ENCODE measurements around the gene SUSD3.

The SUSD3 gene

GRCh38 chr9:93077811-93078210 lies 19.3 kb downstream of the SUSD3 start:
- DNase-seq: no peak

DNA sequence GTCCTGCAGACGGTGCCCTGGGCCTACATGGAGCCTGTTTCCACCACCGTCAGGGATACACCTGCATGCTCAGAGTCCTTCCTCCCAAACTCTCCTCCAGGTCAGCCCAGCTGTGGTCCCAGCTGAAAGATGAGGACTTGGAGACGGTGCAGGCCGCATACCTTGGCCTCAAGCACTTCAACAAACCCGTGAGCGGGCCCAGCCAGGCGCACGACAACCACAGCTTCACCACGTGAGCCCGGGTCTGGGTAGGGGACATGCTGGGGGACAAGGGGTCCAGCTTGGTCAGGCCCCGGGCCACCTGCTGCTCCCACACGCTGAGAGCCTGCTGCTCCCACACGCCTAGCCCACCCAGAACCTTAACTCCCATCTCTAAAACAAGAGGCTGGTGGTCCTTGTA lies 20.9 kb downstream of the SUSD3 start:
- DNase-seq: no peak

DNA sequence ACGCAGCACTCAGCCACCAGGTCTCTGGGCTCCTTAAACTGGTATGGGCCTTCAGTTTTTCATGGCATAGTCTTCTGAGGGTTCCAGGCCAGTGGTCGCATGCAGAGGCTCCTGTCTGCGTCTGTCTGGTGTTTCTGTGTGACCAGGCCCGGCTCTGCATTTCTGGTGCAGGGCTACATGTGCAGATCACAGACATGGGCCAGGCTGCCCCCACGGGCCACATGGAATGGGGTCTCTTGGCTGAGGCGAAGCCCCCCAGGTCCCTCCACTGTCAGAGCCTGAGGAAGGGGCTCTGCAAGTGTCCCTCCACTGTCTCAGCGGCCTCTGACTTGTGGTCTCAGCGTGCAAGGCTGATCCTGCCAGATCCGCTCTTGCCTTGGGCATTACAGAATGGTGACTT lies 21.9 kb downstream of the SUSD3 start:
- DNase-seq: no peak

- no peak for DNase-seq
These were observed 22.6 kb downstream of the SUSD3 start for GRCh38 chr9:93081081-93081529.

GRCh38 chr9:93081931-93082330 lies 23.4 kb downstream of the SUSD3 start:
- no peak for DNase-seq

GRCh38 chr9:93082841-93083411 lies 24.4 kb downstream of the SUSD3 start:
- no peak for DNase-seq

GRCh38 chr9:93083592-93084470 lies 25.3 kb downstream of the SUSD3 start:
- no peak for DNase-seq

- DNase-seq: no peak
These were observed 26.0 kb downstream of the SUSD3 start for GRCh38 chr9:93084471-93084881.

- DNase-seq: no peak
These were observed 27.2 kb downstream of the SUSD3 start for GRCh38 chr9:93085676-93086075.

DNA sequence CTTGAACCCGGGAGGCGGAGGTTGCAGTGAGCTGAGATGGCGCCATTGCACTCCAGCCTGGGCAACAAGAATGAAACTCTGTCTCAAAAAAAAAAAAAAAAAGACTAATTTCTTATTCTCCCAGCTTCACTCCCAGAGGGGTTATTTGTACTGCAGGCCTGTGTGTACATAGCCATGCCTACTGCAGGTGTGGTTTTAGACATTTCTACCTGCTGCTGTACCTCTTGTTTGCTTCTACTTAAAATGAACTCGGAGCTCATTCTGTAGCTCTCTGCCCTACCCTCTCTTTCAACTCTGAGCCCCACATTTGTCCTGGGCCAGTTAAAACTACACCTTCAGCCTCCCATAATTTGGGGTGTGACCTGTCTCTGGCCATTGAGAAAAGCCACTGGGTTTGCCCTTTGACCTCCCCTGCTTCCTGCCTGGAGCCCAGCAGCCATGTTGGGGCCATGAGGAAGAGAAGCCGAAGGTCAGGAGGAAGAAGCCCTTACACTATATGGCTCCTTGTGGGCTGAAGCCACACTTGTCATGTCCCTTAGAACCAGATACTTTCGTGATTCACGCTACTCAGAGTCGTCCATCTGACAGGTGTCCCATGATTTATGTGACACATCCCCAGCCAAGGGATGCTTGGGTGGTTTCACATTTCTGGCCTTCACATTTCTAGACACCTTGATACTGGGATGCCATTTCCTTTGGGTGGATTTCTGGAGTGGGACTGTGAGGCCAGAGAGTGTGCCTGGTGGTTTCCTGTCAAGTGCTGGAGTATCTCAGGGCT lies 28.1 kb downstream of the SUSD3 start:
- DNase-seq: no peak

DNA sequence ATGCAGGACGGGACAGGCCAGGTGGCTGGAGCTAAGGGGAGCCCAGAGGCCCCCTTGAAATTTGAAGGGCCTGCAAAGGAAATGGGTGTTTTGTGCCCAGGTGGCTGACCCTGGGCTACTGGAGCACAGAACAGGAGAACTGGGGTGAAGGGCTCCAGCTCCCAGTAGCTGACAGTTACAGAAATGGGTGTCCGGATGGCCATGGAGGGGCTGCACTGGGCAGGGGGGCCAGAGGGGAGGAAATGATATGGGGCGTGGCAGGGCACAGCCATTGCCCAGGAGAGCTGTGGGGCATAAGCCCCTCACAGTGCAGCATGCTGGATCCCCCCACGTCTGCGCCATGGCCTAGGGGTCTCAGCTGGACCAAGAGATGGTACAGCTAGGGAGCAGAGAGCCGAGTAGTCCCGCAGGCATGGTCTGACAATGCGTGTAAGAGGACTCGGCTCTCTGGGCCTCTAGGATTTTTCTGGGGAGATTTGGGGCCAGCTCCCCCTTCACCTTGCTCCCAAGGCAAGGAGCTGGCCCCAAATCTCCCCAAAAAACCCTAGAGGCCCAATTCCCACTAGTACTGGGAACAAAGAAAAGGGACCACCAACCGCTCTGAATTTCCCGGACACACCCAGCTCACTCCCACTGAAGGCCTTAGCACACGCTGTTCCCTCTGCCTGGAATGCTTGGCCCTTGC lies 29.6 kb downstream of the SUSD3 start:
- DNase-seq: no peak

DNA sequence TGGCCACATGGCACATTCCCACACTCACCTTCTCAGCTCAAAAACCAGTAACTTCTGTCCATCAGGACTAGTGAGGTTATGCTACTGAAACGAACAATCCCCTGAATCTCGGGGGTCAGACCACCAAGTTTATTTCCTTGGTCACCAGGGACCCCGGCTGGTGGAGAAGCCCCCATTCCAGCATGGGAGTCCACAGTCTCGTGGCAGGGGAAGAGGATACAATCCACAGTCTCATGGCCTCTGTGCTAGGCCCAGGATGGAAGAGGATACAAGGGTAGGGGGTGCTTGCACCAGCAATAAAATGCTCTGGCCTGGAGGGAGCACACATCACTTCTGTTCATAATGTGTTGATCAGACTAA lies 30.1 kb downstream of the SUSD3 start:
- no peak for DNase-seq

DNA sequence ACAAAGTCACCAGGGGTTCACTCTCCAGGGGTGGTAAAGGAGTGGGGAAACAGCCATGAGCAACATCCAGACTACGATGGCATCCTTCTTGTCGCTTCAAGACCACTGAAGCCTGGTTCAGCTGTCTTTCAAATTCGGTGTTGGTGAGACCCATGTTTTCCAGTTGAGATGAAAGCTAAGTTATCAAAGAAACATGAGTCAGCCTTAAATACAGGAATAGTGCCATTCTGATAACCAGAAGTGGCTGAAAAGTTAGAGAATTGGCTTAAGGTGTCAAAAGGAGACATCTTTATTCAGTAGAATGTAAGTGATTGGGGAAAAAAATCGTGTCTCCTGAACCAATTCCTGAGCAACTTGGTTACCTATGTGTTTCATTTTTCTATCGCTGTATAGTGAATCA lies 30.5 kb downstream of the SUSD3 start:
- no peak for DNase-seq

DNA sequence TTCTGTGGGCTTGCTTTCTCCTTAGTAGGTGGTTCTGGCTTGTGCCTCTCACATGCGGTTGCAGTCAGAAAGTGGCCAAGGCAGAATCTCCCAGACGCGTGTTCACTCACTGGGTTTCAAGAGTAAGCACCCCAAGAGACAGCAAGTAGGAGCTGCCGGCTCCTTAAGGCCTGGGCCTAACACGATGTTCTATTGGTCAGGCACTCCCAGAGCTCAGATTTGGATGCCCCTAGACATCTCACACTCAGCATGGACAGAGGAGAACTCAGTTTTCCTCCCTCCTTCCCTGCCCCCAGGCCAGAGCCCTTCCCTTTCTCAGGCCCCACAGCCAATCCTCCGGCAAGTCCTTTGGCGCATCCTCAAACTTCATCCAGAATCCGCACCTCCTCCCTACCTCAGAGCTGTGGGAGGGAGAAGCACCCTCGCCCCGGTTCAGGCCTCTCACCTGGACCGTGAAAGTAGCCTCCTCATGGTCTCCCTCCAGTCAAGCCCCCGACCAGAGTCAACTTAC lies 31.0 kb downstream of the SUSD3 start:
- no peak for DNase-seq

- no peak for DNase-seq
These were observed 31.7 kb downstream of the SUSD3 start for GRCh38 chr9:93090091-93090655.

DNA sequence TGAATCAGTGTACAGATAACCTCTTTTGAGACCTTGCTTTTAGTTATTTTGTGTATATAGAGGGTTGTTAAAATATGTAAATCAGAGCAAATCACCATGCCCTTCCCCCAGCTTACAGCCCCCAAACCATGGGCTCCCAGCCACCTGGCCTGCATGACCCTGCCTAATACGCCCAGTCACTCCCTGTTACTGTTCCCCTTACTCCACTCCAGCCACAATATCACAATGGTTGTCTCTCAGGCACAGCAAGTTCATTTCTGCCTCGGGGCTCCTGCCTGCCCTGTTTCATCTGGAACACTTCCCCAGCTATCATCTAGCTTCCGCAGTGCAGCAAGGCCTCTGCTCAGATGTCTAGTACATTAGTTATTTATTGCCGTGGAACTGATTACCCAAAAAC lies 32.6 kb downstream of the SUSD3 start:
- DNase-seq: no peak

DNA sequence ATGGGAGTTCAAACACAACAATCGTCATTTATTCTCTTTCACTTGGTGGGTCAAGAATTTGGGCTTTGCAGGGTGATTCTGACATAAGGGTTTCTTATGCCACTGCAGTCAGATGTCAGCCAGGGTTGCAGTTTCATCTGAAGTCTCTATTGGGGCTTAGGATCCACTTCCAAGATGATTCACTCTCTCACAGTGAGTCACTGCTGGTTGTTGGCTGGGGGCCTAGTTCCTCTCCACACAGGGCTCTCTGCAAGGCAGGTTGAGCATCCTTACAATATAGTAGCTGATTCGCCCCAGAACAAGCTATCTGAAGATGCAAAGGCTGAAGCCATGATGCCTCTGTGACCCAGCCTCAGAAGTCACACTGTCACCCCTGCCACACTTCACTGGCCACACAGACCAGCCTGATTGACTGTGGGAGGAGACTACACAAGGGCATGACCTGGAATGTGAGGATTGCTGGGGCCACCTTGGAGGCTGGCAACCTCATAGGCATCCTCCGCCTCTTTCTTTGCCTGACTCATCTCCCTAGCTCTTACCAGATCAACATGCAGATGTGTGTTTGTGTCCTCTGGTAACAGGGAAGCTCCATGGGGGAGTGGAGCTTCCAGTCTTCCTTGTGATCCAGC lies 33.1 kb downstream of the SUSD3 start:
- DNase-seq: no peak

- no peak for DNase-seq
These were observed 33.9 kb downstream of the SUSD3 start for GRCh38 chr9:93092251-93092991.

DNA sequence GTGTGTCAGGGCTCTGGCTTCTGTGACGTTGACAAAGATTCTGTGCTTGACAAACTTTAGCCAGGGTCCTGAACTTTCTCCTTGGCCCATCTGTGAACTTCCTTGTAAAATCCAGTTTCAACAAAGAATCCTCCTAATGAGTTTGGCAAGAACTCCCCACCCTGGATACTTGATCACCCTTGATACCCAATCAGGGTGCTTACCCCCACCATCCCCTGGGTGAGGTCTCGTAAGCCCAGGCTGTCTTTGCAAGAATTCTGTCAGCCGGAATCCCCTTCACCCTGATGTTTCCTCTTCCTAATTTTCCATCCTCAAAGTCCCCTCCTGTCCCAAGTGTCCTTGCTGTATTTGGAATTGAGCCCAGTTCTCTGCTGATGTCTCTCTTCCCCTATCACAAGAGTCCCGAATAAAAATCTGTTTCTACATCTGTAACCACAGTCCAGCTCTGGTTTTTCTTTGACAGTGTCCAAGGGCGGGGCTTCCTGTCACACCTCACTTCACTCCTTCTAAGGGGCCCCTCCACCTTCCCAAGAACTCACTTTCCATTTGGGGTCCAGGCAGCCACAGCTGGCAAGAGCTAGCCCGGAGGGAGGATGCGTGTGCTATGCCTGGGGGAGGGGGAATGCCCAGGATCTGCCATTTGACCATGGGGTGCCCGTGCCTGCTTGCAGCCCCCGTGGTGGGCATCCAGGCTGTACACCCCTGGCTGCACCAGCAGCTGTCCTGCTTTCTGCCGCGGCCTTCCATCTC lies 34.8 kb downstream of the SUSD3 start:
- DNase-seq: no peak

- DNase-seq: no peak
These were observed 35.6 kb downstream of the SUSD3 start for GRCh38 chr9:93093877-93094657.

Data from cerebellar nuclear complex (tissue), 1 donor.